Measurements from ENCODE around the gene PLA2G4A.

The PLA2G4A gene

GRCh38 chr1:186949173-186949572 lies 120.4 kb downstream of the PLA2G4A start:
- no peak overlapping the region for H3K4me3 ChIP-seq (ENCODE audit: low read depth, low read length)
- no peak for DNase-seq (ENCODE audit: low read depth, low spot score)
- in situ Hi-C loops (cut with HindIII; ENCODE audit: low sequenced_read_pairs): no loop called here
- TF ChIP-seq CTCF (IDR thresholded peaks at IDR 0.05; ENCODE audit: low read depth, low read length): no peak

DNA sequence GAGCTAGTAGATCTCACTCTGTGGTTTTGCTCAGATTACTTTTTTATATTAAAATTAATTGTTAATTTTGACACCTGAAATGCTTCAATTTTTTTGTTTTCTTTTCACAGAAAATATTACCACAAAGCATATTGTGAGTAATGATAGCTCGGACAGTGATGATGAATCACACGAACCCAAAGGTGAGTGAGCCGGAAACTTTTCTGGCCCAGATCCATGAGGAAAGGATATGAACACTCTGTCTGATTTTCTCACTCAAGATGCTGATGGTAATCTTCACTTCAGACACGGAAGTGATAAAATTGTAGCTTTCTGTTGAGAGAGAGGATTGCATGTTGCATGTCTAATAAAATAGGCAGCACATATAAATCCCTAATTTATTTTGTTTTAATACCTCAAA lies 121.8 kb downstream of the PLA2G4A start:
- in situ Hi-C loops (cut with HindIII; ENCODE audit: low sequenced_read_pairs): no loop called here
- DNase-seq (ENCODE audit: low read depth, low spot score): peak; percentile 35
- no peak for TF ChIP-seq CTCF (IDR thresholded peaks at IDR 0.05; ENCODE audit: low read depth, low read length)
- no peak overlapping the region for H3K4me3 ChIP-seq (ENCODE audit: low read depth, low read length)

GRCh38 chr1:186953876-186954275 lies 125.1 kb downstream of the PLA2G4A start:
- DNase-seq (ENCODE audit: low read depth, low spot score): no peak
- no peak for TF ChIP-seq CTCF (IDR thresholded peaks at IDR 0.05; ENCODE audit: low read depth, low read length)
- H3K4me3 ChIP-seq (ENCODE audit: low read depth, low read length): no peak overlapping the region
- in situ Hi-C loops (cut with HindIII; ENCODE audit: low sequenced_read_pairs): no loop called here

- DNase-seq (ENCODE audit: low read depth, low spot score): no peak
- TF ChIP-seq CTCF (IDR thresholded peaks at IDR 0.05; ENCODE audit: low read depth, low read length): no peak
- no peak overlapping the region for H3K4me3 ChIP-seq (ENCODE audit: low read depth, low read length)
- in situ Hi-C loops (cut with HindIII; ENCODE audit: low sequenced_read_pairs): no loop called here
Observed at GRCh38 chr1:186957314-186957713, 128.6 kb downstream of the PLA2G4A start.

DNA sequence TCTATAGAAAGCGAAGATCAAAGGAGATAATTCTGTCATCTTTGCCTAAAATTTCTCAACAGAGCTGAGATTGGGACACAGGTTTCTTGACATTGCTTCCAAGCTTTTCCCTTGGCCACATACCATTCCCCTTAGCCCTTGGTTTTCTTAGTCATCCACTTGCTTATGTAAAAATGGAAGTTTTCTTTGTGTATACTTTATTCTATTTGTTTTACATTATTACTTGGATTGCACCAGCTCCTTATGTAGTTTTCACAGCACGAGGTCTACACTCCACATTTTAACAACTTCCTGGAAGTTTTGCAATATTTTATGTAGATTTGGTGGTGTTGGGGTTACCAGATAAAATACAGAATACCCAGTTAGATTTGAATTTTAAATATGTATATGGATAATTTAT lies 129.8 kb downstream of the PLA2G4A start:
- DNase-seq (ENCODE audit: low read depth, low spot score): peak; percentile 48
- no peak for TF ChIP-seq CTCF (IDR thresholded peaks at IDR 0.05; ENCODE audit: low read depth, low read length)
- in situ Hi-C loops (cut with HindIII; ENCODE audit: low sequenced_read_pairs): no loop called here
- no peak overlapping the region for H3K4me3 ChIP-seq (ENCODE audit: low read depth, low read length)

GRCh38 chr1:186960861-186961260 lies 132.1 kb downstream of the PLA2G4A start:
- TF ChIP-seq CTCF (IDR thresholded peaks at IDR 0.05; ENCODE audit: low read depth, low read length): no peak
- in situ Hi-C loops (cut with HindIII; ENCODE audit: low sequenced_read_pairs): no loop called here
- H3K4me3 ChIP-seq (ENCODE audit: low read depth, low read length): no peak overlapping the region
- no peak for DNase-seq (ENCODE audit: low read depth, low spot score)

- TF ChIP-seq CTCF (IDR thresholded peaks at IDR 0.05; ENCODE audit: low read depth, low read length): no peak
- in situ Hi-C loops (cut with HindIII; ENCODE audit: low sequenced_read_pairs): no loop called here
- H3K4me3 ChIP-seq (ENCODE audit: low read depth, low read length): no peak overlapping the region
- DNase-seq (ENCODE audit: low read depth, low spot score): no peak
Observed at GRCh38 chr1:186965847-186966246, 137.1 kb downstream of the PLA2G4A start.

Measured in astrocyte of the spinal cord (primary cell).